Activated CD8-positive, alpha-beta memory T cell treated with anti-CD3 and anti-CD28 coated beads, Interleukin-2, amount 50 U/mL, for 1 hour (primary cell): ENCODE results near the gene PLEKHA6.
"Not testable (repeated sequence)": the region's sequence is repeated elsewhere in the genome, so short reads cannot be mapped to it uniquely, and the experiment has no call there.

Experiments used
- DNase-seq: peaks from one replicate; pipeline ENCODE4 v3.0.0-alpha.2; 2020; ENCODE audit errors: extremely low read depth

PLEKHA6 gene

GRCh38 chr1:204336421-204337035 lies 23.2 kb downstream of the PLEKHA6 start:
- no peak for DNase-seq

- DNase-seq = no peak
These were observed 24.2 kb downstream of the PLEKHA6 start for GRCh38 chr1:204335533-204335932.

DNA sequence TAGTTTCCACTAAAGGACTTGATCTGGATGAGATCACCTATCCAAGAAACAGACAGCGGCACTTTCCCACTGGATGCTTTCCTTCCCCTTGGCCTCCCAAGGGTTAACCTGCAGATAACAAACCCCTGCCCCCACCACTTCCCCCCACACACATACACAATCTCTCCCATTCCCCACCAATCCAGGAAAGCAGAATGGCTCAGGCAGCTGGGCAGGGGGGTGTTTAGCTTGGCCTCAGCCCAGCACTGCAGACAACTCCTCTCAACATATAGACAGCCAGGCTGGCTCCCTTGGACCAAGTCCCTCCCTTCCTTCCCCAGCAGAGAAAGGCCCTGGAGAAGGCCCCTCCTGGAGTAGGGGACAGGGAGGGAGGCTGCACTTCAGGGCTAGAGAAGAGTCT lies 24.6 kb downstream of the PLEKHA6 start:
- no peak for DNase-seq

GRCh38 chr1:204334455-204334854 lies 25.3 kb downstream of the PLEKHA6 start:
- DNase-seq = no peak

GRCh38 chr1:204333427-204333826 lies 26.3 kb downstream of the PLEKHA6 start:
- DNase-seq = no peak

GRCh38 chr1:204331847-204332487 lies 27.8 kb downstream of the PLEKHA6 start:
- DNase-seq = no peak

GRCh38 chr1:204331275-204331674 lies 28.5 kb downstream of the PLEKHA6 start:
- DNase-seq = no peak

DNA sequence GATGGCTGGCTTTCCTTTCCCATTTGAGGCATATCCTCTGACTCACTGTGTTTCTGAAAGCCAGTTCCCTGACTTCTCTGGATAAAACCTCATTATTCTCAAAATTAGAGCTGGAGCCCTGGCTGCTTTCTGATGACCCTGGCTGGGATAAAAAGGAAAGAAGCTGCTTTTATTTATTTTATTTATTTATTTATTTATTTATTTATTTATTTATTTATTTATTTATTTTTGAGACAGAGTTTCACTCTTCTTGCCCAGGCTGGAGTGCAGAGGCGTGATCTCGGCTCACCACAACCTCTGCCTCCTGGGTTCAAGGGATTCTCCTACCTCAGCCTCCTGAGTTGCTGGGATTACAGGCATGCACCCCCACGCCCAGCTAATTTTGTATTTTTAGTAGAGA lies 31.9 kb downstream of the PLEKHA6 start:
- not testable (repeated sequence) for DNase-seq

- no peak for DNase-seq
These were observed 32.4 kb downstream of the PLEKHA6 start for GRCh38 chr1:204327359-204327758.

GRCh38 chr1:204326771-204327300 lies 32.9 kb downstream of the PLEKHA6 start:
- DNase-seq = no peak

GRCh38 chr1:204325944-204326343 lies 33.8 kb downstream of the PLEKHA6 start:
- DNase-seq = no peak

- DNase-seq = no peak
These were observed 35.8 kb downstream of the PLEKHA6 start for GRCh38 chr1:204323887-204324286.

DNA sequence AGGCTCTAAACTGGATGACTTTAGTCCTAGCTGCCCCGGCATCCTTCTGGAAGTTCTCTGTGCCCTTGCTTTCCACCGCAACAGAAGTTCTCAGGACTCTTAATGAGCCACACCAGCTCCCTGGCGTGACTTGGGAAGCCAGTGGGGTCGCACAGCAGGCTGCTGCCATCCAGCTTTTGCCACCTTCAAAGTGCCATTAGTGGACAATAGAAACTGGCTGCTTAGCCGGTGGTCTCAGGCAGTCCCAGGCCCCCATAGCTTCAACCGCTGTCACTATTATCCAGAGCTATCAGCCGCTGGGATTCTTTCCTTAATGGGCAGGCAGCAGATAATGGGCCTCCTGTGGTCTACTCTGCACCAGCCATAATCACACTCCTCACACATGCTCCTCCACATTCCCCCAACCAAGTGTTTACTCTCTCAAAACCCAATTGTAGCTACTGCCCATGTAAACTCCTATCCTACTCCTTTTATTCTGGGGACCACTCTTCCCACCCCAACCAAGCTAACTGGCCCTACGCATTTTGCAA lies 37.3 kb downstream of the PLEKHA6 start:
- DNase-seq = no peak

DNA sequence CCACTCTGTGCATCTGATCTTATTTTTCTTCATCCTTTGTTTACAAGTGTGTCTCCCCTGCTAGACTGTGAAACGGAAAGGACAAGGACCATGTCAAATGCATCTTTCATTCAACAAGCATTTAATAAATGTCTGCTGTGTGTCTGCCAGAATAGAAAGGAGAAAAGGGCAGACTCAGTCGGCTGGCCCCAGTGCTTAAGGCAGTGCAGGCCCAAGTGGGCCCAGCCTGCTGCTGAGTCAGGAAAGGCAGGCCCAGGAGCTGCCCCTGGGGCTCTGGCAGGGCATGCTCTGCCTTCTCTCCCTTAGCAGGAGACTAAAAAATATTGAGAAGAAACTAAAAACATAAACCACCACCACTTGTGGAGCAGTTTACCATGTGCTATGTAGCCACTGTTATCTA lies 38.1 kb downstream of the PLEKHA6 start:
- no peak for DNase-seq

- no peak for DNase-seq
These were observed 38.7 kb downstream of the PLEKHA6 start for GRCh38 chr1:204321051-204321450.

DNA sequence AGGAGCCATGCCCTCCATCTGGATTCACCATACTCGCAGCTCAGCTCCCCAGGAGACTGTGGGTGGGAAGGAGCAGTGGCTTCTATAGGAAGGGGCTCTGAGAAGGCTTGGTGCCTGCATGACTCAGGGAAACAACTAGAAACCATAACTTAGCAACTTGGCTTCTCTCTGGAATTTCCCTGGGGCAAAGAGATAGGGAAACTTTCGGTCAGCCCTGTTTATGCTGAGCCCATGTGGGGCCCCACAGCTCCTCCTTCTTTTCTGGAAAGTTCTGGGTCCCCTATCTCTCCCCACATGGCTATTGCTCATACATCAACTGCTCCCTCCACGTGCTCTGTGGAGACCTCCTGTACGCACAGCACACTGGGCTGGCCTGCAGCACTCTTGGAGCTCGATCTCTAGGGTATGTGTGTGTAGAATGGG lies 39.3 kb downstream of the PLEKHA6 start:
- DNase-seq = no peak

DNA sequence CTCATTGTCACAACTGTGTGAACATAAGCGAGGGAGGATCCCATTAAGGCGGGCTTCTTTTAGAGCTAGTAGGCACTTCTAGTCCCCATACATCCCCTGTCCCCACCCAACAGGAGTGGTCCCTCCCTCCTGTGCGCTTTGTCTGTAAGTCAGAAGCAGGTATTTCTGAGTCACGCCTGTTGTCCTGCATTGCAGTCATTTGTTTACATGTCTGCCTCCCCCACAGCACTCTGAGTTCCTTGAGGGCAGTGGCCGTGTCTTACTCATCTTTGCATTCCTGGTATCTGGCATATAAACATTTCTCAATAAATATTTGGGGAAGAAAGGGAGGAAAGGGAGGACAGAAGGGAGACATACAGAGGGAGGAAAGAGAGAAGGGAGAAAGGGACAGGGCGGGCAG lies 40.3 kb downstream of the PLEKHA6 start:
- no peak for DNase-seq

GRCh38 chr1:204319027-204319426 lies 40.7 kb downstream of the PLEKHA6 start:
- no peak for DNase-seq

GRCh38 chr1:204318324-204318723 lies 41.4 kb downstream of the PLEKHA6 start:
- no peak for DNase-seq

DNA sequence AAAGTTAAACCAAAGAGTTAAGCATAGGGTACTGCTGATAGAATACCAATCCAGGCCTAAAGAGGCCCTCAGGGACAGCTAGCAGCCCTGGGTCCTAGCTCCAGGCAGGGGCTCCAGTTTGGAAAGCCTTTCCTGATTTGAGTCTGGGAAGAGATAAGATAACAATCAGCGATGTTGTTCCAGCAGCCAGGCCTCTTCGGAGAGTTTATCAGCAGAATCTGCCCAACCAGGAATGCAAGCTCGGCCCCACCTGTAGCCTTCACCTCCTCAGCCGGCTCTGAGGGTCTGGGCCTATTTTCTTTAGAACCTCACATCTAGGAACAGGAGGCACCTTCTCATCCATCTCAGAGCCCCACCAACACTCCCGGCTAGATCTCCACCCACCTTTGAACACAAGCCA lies 42.6 kb downstream of the PLEKHA6 start:
- DNase-seq = no peak

DNA sequence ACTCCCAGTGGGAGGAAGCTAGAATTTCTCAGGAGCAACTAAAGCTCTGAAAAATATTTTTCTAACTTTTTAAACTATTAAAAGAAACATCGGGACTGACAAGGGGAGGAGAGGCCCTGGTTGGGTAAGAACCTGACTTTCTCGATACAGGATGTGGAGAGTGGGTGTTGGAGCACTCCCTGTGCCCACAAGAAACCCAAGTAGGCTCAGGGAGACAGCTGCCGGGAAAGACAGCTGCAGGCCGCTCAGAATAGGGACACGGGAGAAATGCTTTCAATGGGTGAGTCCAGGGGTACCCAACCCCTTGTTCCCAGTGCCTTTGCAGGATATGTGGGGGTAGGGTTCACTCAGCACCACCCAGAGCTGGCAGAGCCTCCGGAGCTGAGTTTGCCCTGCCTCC lies 43.6 kb downstream of the PLEKHA6 start:
- no peak for DNase-seq

DNA sequence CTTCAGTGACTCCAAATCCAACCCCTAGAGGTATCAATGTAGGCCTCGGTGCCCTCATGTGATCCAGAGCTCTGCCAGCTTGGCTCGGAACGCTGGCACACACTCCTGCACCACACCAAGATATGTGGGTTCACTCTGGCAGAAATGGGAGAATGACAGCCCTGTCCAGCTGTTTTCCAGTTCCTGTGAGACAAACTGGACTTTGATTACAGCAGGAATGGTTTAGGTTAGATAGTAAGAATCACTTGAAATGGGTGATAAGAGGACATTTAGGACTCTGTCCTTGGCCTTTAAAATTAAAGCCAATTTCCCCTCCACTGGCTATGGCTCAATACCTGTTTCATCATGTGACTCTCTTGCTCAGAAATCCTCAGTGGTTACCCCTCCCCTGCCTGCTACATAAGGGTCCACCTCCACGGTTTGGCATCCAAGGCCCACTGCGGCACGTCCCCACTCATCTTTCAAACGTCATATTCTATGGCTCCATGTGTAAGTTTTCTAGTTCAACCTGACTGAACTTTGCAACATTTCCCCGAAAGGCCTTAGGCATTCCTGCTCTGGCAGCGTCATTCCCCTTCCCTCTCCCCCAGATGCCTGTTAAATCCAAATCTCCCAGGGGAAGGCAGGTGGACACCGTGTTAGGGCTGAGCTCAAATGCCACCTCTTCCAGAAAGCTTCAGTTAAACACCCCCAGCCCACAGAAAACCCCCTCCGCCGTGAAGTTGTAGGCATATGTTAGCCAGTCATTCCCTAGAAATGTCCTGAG lies 44.7 kb downstream of the PLEKHA6 start:
- DNase-seq = no peak
